H1 (cell line): Measurements from ENCODE around the gene LCE4A. TPM values are rescaled to one million over a fixed set of nuclear protein-coding genes. Genes with fewer than 3 reads are reported as not detected.

Experiments
- CTCF ChIA-PET: fragments of 300-600 bp; sonication (Branson Sonifier 250); formaldehyde crosslinking; loops from one replicate; lab custom pipeline; 2021; ENCODE audit not compliant: partially characterized antibody; lab: Charles Lee
- POLR2A ChIA-PET: fragments of 300-600 bp; sonication (Branson Sonifier 250); formaldehyde crosslinking; loops from one replicate; lab custom pipeline; 2021; ENCODE audit warnings: inconsistent platforms; ENCODE audit not compliant: partially characterized antibody; lab: Charles Lee
- DNase-seq, 2 experiments: peaks; one replicate each; pipeline versions ENCODE4 v3.0.0 to v3.0.0-alpha.2; 2010 to 2022; ENCODE audit warnings: low spot score in 2 of 2, low read depth in 1 of 2, mixed read lengths in 1 of 2
- FAIRE-seq: peaks from 2 replicates; lab custom pipeline; 2011; peaks lifted over from hg19 to GRCh38; lab: Jason Lieb, UNC
- H2AFZ ChIP-seq: 2 replicates; pipeline ENCODE4 v1.8.1; 2012; ENCODE audit warnings: low read length, inconsistent platforms
- H2AK5ac ChIP-seq: 2 replicates; pipeline ENCODE4 v1.6.1; 2013; ENCODE audit warnings: low read depth, low read length
- H2BK120ac ChIP-seq: replicated peaks from 2 replicates; pipeline ENCODE3; 2013; ENCODE audit warnings: low read depth, low read length, inconsistent platforms
- H2BK12ac ChIP-seq: 2 replicates; pipeline ENCODE4 v1.6.1; 2013; ENCODE audit warnings: low read depth, low read length
- H2BK15ac ChIP-seq: 2 replicates; pipeline ENCODE4 v1.6.1; 2013; ENCODE audit warnings: low read length
- H2BK20ac ChIP-seq: 2 replicates; pipeline ENCODE4 v1.6.1; 2013; ENCODE audit warnings: low read length
- H2BK5ac ChIP-seq: 2 replicates; pipeline ENCODE4 v1.6.1; 2013; ENCODE audit warnings: low read depth, low read length
- H3K14ac ChIP-seq: 2 replicates; pipeline ENCODE4 v1.6.1; 2013; ENCODE audit warnings: inconsistent platforms; ENCODE audit not compliant: insufficient read length
- H3K18ac ChIP-seq: 2 replicates; pipeline ENCODE4 v1.6.1; 2013; ENCODE audit warnings: low read length; ENCODE audit errors: extremely low read depth
- H3K23ac ChIP-seq: 2 replicates; pipeline ENCODE4 v1.6.1; 2013; ENCODE audit warnings: inconsistent platforms; ENCODE audit not compliant: insufficient read length
- H3K23me2 ChIP-seq: 2 replicates; pipeline ENCODE4 v1.6.1; 2013; ENCODE audit warnings: low read depth, low read length
- H3K27ac ChIP-seq: 2 replicates; pipeline ENCODE4 v1.6.1; 2011; ENCODE audit warnings: low read depth, low read length, inconsistent platforms
- H3K27me3 ChIP-seq, 4 experiments: replicated peaks in 1 of 4; 1 replicate in 1 of 4; 2 replicates in 3 of 4; pipeline versions ENCODE4 v1.6.1 to v1.8.1; 2011 to 2013; ENCODE audit warnings: low read length in 3 of 4, mild to moderate bottlenecking in 3 of 4, inconsistent platforms in 2 of 4, mixed read lengths in 2 of 4, moderate library complexity in 1 of 4; ENCODE audit not compliant: control insufficient read depth in 3 of 4, insufficient read depth in 3 of 4; ENCODE audit errors: extremely low read depth in 1 of 4
- H3K36me3 ChIP-seq, 4 experiments: 2 replicates each; pipeline versions ENCODE4 v1.6.1 to v1.8.1; 2011 to 2013; ENCODE audit warnings: mild to moderate bottlenecking in 4 of 4, low read length in 3 of 4, moderate library complexity in 2 of 4, control low read depth in 1 of 4, inconsistent platforms in 1 of 4; ENCODE audit not compliant: insufficient read depth in 4 of 4, control insufficient read depth in 2 of 4
- H3K4ac ChIP-seq: replicated peaks from 2 replicates; pipeline ENCODE3; 2013; ENCODE audit warnings: low read length, low read depth, mixed read lengths, inconsistent platforms; ENCODE audit not compliant: insufficient read length
- H3K4me1 ChIP-seq, 4 experiments: replicated peaks in 1 of 4; 1 replicate in 1 of 4; 2 replicates in 3 of 4; pipeline versions ENCODE4 v1.6.1 to v1.8.1; 2011 to 2013; ENCODE audit warnings: low read length in 3 of 4, inconsistent platforms in 2 of 4, mixed read lengths in 1 of 4; ENCODE audit not compliant: insufficient read depth in 4 of 4, control insufficient read depth in 3 of 4
- H3K4me2 ChIP-seq, 2 experiments: 2 replicates each; pipeline versions ENCODE4 v1.6.1 to v1.8.1; 2011 to 2013; ENCODE audit warnings: low read depth in 2 of 2, low read length in 2 of 2, control low read depth in 1 of 2, inconsistent platforms in 1 of 2, mild to moderate bottlenecking in 1 of 2; ENCODE audit not compliant: insufficient read depth in 1 of 2
- H3K4me3 ChIP-seq, 4 experiments: fragments of 200-600, 300-600 bp in 1 of 4; sonication (generic), shearing (Covaris generic), sonication (Bioruptor Twin) in 1 of 4; 2 replicates each; pipeline versions ENCODE4 v1.5.1 to v1.8.1; 2011 to 2016; ENCODE audit warnings: low read length in 4 of 4, low read depth in 3 of 4, control low read depth in 2 of 4, inconsistent platforms in 2 of 4, mild to moderate bottlenecking in 2 of 4, mixed read lengths in 1 of 4, moderate library complexity in 1 of 4; ENCODE audit not compliant: insufficient read depth in 2 of 4; ENCODE audit errors: extremely low read depth in 1 of 4
- H3K56ac ChIP-seq: replicated peaks from 2 replicates; pipeline ENCODE3; 2013; ENCODE audit warnings: low read depth, mild to moderate bottlenecking, mixed read lengths, low read length, inconsistent platforms; ENCODE audit not compliant: insufficient read length
- H3K79me1 ChIP-seq: 2 replicates; pipeline ENCODE4 v1.6.1; 2013; ENCODE audit warnings: low read depth, low read length, control low read depth
- H3K79me2 ChIP-seq, 2 experiments: 2 replicates each; pipeline versions ENCODE4 v1.6.1 to v1.8.1; 2012 to 2013; ENCODE audit warnings: low read length in 2 of 2, mild to moderate bottlenecking in 2 of 2, inconsistent platforms in 1 of 2; ENCODE audit not compliant: insufficient read depth in 2 of 2, control insufficient read depth in 1 of 2
- H3K9ac ChIP-seq, 4 experiments: replicated peaks in 1 of 4; 1 replicate in 1 of 4; 2 replicates in 3 of 4; pipeline versions ENCODE4 v1.6.1 to v1.8.1; 2011 to 2013; ENCODE audit warnings: low read depth in 3 of 4, low read length in 3 of 4, control low read depth in 2 of 4, mild to moderate bottlenecking in 2 of 4, moderate library complexity in 2 of 4, inconsistent platforms in 1 of 4; ENCODE audit errors: extremely low read depth in 1 of 4
- H3K9me3 ChIP-seq, 2 experiments: 2 replicates each; pipeline versions ENCODE4 v1.6.1 to v1.8.1; 2012 to 2013; ENCODE audit warnings: mild to moderate bottlenecking in 2 of 2, moderate library complexity in 2 of 2, control low read depth in 1 of 2, inconsistent platforms in 1 of 2, low read depth in 1 of 2, low read length in 1 of 2, mixed read lengths in 1 of 2; ENCODE audit not compliant: insufficient read depth in 2 of 2
- H4K20me1 ChIP-seq, 2 experiments: replicated peaks in 1 of 2; 2 replicates each; pipeline versions ENCODE3 to v1.8.1; 2011 to 2013; ENCODE audit warnings: inconsistent platforms in 2 of 2, low read length in 2 of 2, mild to moderate bottlenecking in 1 of 2; ENCODE audit not compliant: insufficient read depth in 2 of 2, control insufficient read depth in 1 of 2
- H4K5ac ChIP-seq: 2 replicates; pipeline ENCODE4 v1.6.1; 2013; ENCODE audit warnings: low read length, low read depth, mixed read lengths, inconsistent platforms; ENCODE audit not compliant: insufficient read length
- H4K8ac ChIP-seq: 2 replicates; pipeline ENCODE4 v1.8.0; 2013; ENCODE audit warnings: mild to moderate bottlenecking, moderate library complexity, low read length, inconsistent platforms; ENCODE audit not compliant: insufficient read depth; ENCODE audit errors: extremely low read depth
- H4K91ac ChIP-seq: replicated peaks from 2 replicates; pipeline ENCODE3; 2013; ENCODE audit warnings: low read length, mixed read lengths, inconsistent platforms; ENCODE audit not compliant: insufficient read length
- ATF3 ChIP-seq: IDR thresholded peaks from 2 replicates; pipeline ENCODE4 v1.6.1; 2011; ENCODE audit warnings: low read depth, mild to moderate bottlenecking, low read length; ENCODE audit not compliant: insufficient read depth
- BCL11A ChIP-seq, 2 experiments: IDR thresholded peaks; one replicate each; pipeline ENCODE4 v1.6.1; 2011; ENCODE audit warnings: low read depth in 2 of 2, low read length in 2 of 2, mild to moderate bottlenecking in 2 of 2
- CHD2 ChIP-seq: IDR thresholded peaks from 2 replicates; pipeline ENCODE4 v1.6.1; 2012; ENCODE audit warnings: low read length, improper control_type of control experiment
- EGR1 ChIP-seq: IDR thresholded peaks from 2 replicates; pipeline ENCODE4 v1.6.1; 2011; ENCODE audit warnings: low read depth, low read length, borderline replicate concordance
- GTF2F1 ChIP-seq: IDR thresholded peaks from 2 replicates; pipeline ENCODE4 v1.6.1; 2012; ENCODE audit warnings: low read depth, low read length, improper control_type of control experiment, borderline replicate concordance
- HDAC6 ChIP-seq: IDR thresholded peaks from one replicate; pipeline ENCODE4 v1.7.1; 2012; ENCODE audit warnings: low read depth, mild to moderate bottlenecking, inconsistent platforms, low read length, moderate library complexity
- KDM4A ChIP-seq: IDR thresholded peaks from one replicate; pipeline ENCODE4 v1.7.1; 2012; ENCODE audit warnings: low read depth, mild to moderate bottlenecking, moderate library complexity, low read length, inconsistent platforms; ENCODE audit not compliant: severe bottlenecking
- NANOG ChIP-seq: IDR thresholded peaks from 2 replicates; pipeline ENCODE4 v1.6.1; 2011; ENCODE audit warnings: low read length, low read depth, mild to moderate bottlenecking, inconsistent platforms; ENCODE audit not compliant: insufficient read depth, poor library complexity, severe bottlenecking
- RBBP5 ChIP-seq: IDR thresholded peaks from 2 replicates; pipeline ENCODE4 v1.7.1; 2012; ENCODE audit warnings: low read depth, mild to moderate bottlenecking, inconsistent platforms, low read length, moderate library complexity, borderline replicate concordance
- RFX5 ChIP-seq: IDR thresholded peaks from 2 replicates; pipeline ENCODE4 v1.6.1; 2011; ENCODE audit warnings: low read depth, low read length, improper control_type of control experiment, borderline replicate concordance
- SP1 ChIP-seq: IDR thresholded peaks from 2 replicates; pipeline ENCODE4 v1.6.1; 2011; ENCODE audit warnings: low read depth, low read length
- SP2 ChIP-seq: IDR thresholded peaks from 2 replicates; pipeline ENCODE4 v1.6.1; 2012; ENCODE audit warnings: mild to moderate bottlenecking, low read length, inconsistent platforms
- TAF1 ChIP-seq: IDR thresholded peaks from 2 replicates; pipeline ENCODE4 v1.6.1; 2011; ENCODE audit warnings: mild to moderate bottlenecking, low read depth, low read length
- USF2 ChIP-seq: IDR thresholded peaks from 2 replicates; pipeline ENCODE4 v1.6.1; 2011; ENCODE audit warnings: low read length, improper control_type of control experiment
- WGBS, 2 experiments: shearing (Covaris generic) in 1 of 2; methylation state at CpG; one replicate each; pipeline versions ENCODE4 v1.1.6 to v1.1.7; 2013 to 2015; ENCODE audit warnings: low lambda C conversion rate in 2 of 2, mixed read lengths in 2 of 2, inconsistent platforms in 1 of 2, low coverage in 1 of 2, missing lambda C conversion rate in 1 of 2; ENCODE audit not compliant: insufficient replicate concordance in 2 of 2, insufficient coverage in 1 of 2, insufficient read length in 1 of 2; ENCODE audit errors: extremely low coverage in 1 of 2, missing lambda C conversion rate in 1 of 2; 5-methylcytosine and 5-hydroxymethylcytosine counted together
- polyA plus RNA-seq, 7 experiments: library from polyadenylated mRNA; depleted of rRNA in 3 of 7; stranded (reverse) in 5 of 7; unstranded in 2 of 7; fragments of >200 nt in 5 of 7; fragments of 200-250 nt in 2 of 7; gene quantifications; 1 replicate in 5 of 7; 2 replicates in 1 of 7; 4 replicates in 1 of 7; pipeline versions ENCODE4 v1.2.1 to v1.2.3, GENCODE V29; 2011 to 2013; ENCODE audit warnings: missing spikeins in 2 of 7, mixed read lengths in 2 of 7
- total RNA-seq: library from RNA; stranded (reverse); fragmentation: NEBNext Ultra II Directional; extraction: Animal tissue kit (Norgen Biotek cat#: 25700); gene quantifications from 2 replicates; pipeline ENCODE4 v1.2.1, GENCODE V29; 2021

The LCE4A gene
- total and polyA plus RNA-seq, 2 of the 8 experiments (the other 6 are each of a cell fraction or from before 2014, with no cell fraction given) = not detected

DNA sequence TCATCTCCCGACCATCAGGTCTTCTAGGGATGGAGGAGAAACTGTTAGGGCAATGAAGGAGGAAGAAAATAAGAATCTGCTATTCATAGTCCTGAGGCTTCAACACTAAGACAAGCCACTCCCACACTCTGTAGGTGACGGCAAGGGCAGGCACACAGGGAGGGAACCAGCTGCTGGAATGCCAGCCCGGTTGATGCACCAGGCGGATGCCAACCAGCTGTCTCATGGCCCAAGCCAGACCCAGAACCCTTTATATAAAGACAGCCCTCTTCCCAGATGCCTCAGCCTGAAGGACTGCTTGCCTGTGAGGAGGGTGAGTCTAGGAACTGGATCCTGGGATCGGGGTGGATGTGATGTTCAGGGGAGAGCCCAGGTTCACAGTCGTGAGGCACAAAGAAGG lies 49.8 kb downstream of the LCE4A start, which contains the start of gene KPRP:
Gene KPRP, plus strand, starts transcription at position 279 of the 400 bp plus-strand sequence. CDS start 1,564 bp downstream, outside the sequence.
- Histone ChIP-seq H3K4me3 (no peak within 1 kb of the TSS), H2AFZ (no peak within 1 kb of the TSS), H4K91ac (no peak within 1 kb of the TSS), H2BK20ac (no peak within 1 kb of the TSS), H3K27ac (no peak within 1 kb of the TSS), H3K56ac (no peak within 1 kb of the TSS), H3K4me2 (no peak within 1 kb of the TSS), H4K8ac (no peak within 1 kb of the TSS), H2BK12ac (no peak within 1 kb of the TSS), H3K4ac (no peak within 1 kb of the TSS), H3K18ac (no peak within 1 kb of the TSS), H3K4me1 (no peaks in the 10 kb centered on the region), H3K14ac (no peak within 1 kb of the TSS), H2BK15ac (no peak within 1 kb of the TSS), H3K23me2 (no peaks in the 10 kb centered on the region), H3K79me1 (no peaks in the 10 kb centered on the region), H2AK5ac (no peak within 1 kb of the TSS), H2BK120ac (no peak within 1 kb of the TSS), H3K9ac (no peak within 1 kb of the TSS), H3K27me3 (no peaks in the 10 kb centered on the region), H2BK5ac (no peak within 1 kb of the TSS), H3K79me2 (no peaks in the 10 kb centered on the region), H3K36me3 (no peaks in the 10 kb centered on the region), H3K23ac (no peak within 1 kb of the TSS), H4K20me1 (no peaks in the 10 kb centered on the region), H4K5ac (no peak within 1 kb of the TSS), H3K9me3 (peaks cover 80 to 89% of the 10 kb centered on the region in 2 experiments)
- WGBS, 2 experiments = 87% methylated on average over 6 of the region's 6 CpGs; no CpG with 5 or more reads in 1 of the 2 experiments
- no peak for FAIRE-seq
- ChIA-PET POLR2A (no interaction called here), CTCF (no interaction called here)
- no peak for DNase-seq
- TF ChIP-seq RFX5 (no peak), USF2 (no peak), HDAC6 (no peak), GTF2F1 (no peak), ATF3 (no peak), EGR1 (no peak), BCL11A (IDR thresholded peaks at IDR 0.05; ENCODE audit: low read depth in 2 of 2, low read length in 2 of 2) (no peak), NANOG (no peak), CHD2 (no peak), SP2 (no peak), RBBP5 (no peak), TAF1 (no peak), KDM4A (no peak), SP1 (no peak)
